ENCODE data around the gene CASZ1.

GRCh38 chr1:10625076-10625475 lies 171.4 kb downstream of the CASZ1 start:
- no peak for TF ChIP-seq POLR2A (IDR thresholded peaks at IDR 0.05; ENCODE audit: low read depth, low read length)
- no peak for TF ChIP-seq POLR2AphosphoS5 (IDR thresholded peaks at IDR 0.05; ENCODE audit: low read depth, low read length)
- no peak for TF ChIP-seq TAF1 (IDR thresholded peaks at IDR 0.05; ENCODE audit: low read depth, low read length)
- no peak for TF ChIP-seq SPI1 (IDR thresholded peaks at IDR 0.05; ENCODE audit: low read depth, low read length)
- no peak for TF ChIP-seq POU2F2 (IDR thresholded peaks at IDR 0.05; ENCODE audit: low read depth, low read length)
- no peak for TF ChIP-seq PAX5 (IDR thresholded peaks at IDR 0.05; ENCODE audit: insufficient read depth, low read length, severe bottlenecking)
